ENCODE measurements around the gene CAMK2G.
"Not testable (repeated sequence)": the region's sequence is repeated elsewhere in the genome, so short reads cannot be mapped to it uniquely, and the experiment has no call there.

CAMK2G gene

GRCh38 chr10:73807471-73807870 is 66.9 kb downstream of the CAMK2G start:
- DNase-seq: no peak

- DNase-seq: no peak
Observed at GRCh38 chr10:73806176-73806950, 68.0 kb downstream of the CAMK2G start.

GRCh38 chr10:73803680-73804286 is 70.6 kb downstream of the CAMK2G start:
- no peak for DNase-seq

- DNase-seq: no peak
Observed at GRCh38 chr10:73802276-73802991, 71.9 kb downstream of the CAMK2G start.

- no peak for DNase-seq
Observed at GRCh38 chr10:73801253-73801590, 73.1 kb downstream of the CAMK2G start.

- DNase-seq: no peak
Observed at GRCh38 chr10:73800560-73801252, 73.6 kb downstream of the CAMK2G start.

GRCh38 chr10:73799899-73800559 is 74.3 kb downstream of the CAMK2G start:
- no peak for DNase-seq

GRCh38 chr10:73798927-73799560 is 75.3 kb downstream of the CAMK2G start:
- no peak for DNase-seq

- no peak for DNase-seq
Observed at GRCh38 chr10:73798087-73798486, 76.3 kb downstream of the CAMK2G start.

GRCh38 chr10:73797324-73798025 is 76.9 kb downstream of the CAMK2G start:
- DNase-seq: no peak

- DNase-seq: no peak
Observed at GRCh38 chr10:73796766-73797165, 77.6 kb downstream of the CAMK2G start.

- not testable (repeated sequence) for DNase-seq
Observed at GRCh38 chr10:73796035-73796434, 78.3 kb downstream of the CAMK2G start.

GRCh38 chr10:73795491-73795890 is 78.9 kb downstream of the CAMK2G start:
- not testable (repeated sequence) for DNase-seq

- DNase-seq: no peak
Observed at GRCh38 chr10:73793456-73793855, 80.9 kb downstream of the CAMK2G start.

GRCh38 chr10:73791871-73792400 is 82.4 kb downstream of the CAMK2G start:
- no peak for DNase-seq

GRCh38 chr10:73790886-73791625 is 83.3 kb downstream of the CAMK2G start:
- DNase-seq: no peak

GRCh38 chr10:73789659-73790055 is 84.7 kb downstream of the CAMK2G start:
- no peak for DNase-seq

GRCh38 chr10:73788864-73789658 is 85.3 kb downstream of the CAMK2G start:
- no peak for DNase-seq

- DNase-seq: not testable (repeated sequence)
Observed at GRCh38 chr10:73787031-73787800, 87.1 kb downstream of the CAMK2G start.

All from NCI-H2227 treated with DMSO at 0.1 percent for 48 hours (cell line).